Mesenchymal stem cell (in vitro differentiated cells and primary cell): ENCODE measurements around the gene PKP2.
"Not testable (repeated sequence)": the region's sequence is repeated elsewhere in the genome, so short reads cannot be mapped to it uniquely, and the experiment has no call there.

Source experiments
- DNase-seq: peaks from one replicate; pipeline ENCODE4 v3.0.0-alpha.2; 2013
- H2AFZ ChIP-seq: one replicate; pipeline ENCODE4 v1.6.1; 2013; ENCODE audit warnings: low read depth, mild to moderate bottlenecking, control low read depth, inconsistent platforms, low read length, moderate library complexity
- H2AK5ac ChIP-seq: 2 replicates; pipeline ENCODE4 v1.6.1; 2013; ENCODE audit warnings: low read length, moderate library complexity, mild to moderate bottlenecking, inconsistent platforms; ENCODE audit not compliant: severe bottlenecking
- H2BK120ac ChIP-seq: one replicate; pipeline ENCODE4 v1.6.1; 2013; ENCODE audit warnings: low read depth, mild to moderate bottlenecking, inconsistent platforms, low read length, moderate library complexity
- H2BK12ac ChIP-seq, 2 experiments: one replicate each; pipeline ENCODE4 v1.6.1; 2013; ENCODE audit warnings: inconsistent platforms in 2 of 2, low read length in 2 of 2, mild to moderate bottlenecking in 2 of 2, moderate library complexity in 2 of 2, control low read depth in 1 of 2
- H2BK15ac ChIP-seq: one replicate; pipeline ENCODE4 v1.6.1; 2013; ENCODE audit warnings: mild to moderate bottlenecking, low read depth, inconsistent platforms; ENCODE audit not compliant: poor library complexity, severe bottlenecking
- H2BK5ac ChIP-seq: 2 replicates; pipeline ENCODE4 v1.6.1; 2013; ENCODE audit warnings: low read depth, mild to moderate bottlenecking, low read length, control low read depth, inconsistent platforms; ENCODE audit not compliant: poor library complexity, severe bottlenecking
- H3K14ac ChIP-seq, 2 experiments: one replicate each; pipeline ENCODE4 v1.6.1; 2013; ENCODE audit warnings: inconsistent platforms in 2 of 2, low read length in 2 of 2, control low read depth in 1 of 2, mild to moderate bottlenecking in 1 of 2, moderate library complexity in 1 of 2
- H3K18ac ChIP-seq, 2 experiments: one replicate each; pipeline ENCODE4 v1.6.1; 2013; ENCODE audit warnings: inconsistent platforms in 2 of 2, low read length in 2 of 2, control low read depth in 1 of 2, low read depth in 1 of 2, mild to moderate bottlenecking in 1 of 2
- H3K23ac ChIP-seq, 2 experiments: one replicate each; pipeline ENCODE4 v1.6.1; 2013; ENCODE audit warnings: inconsistent platforms in 2 of 2, low read length in 2 of 2, mild to moderate bottlenecking in 2 of 2, moderate library complexity in 2 of 2, control low read depth in 1 of 2
- H3K27ac ChIP-seq: 2 replicates; pipeline ENCODE4 v1.5.1; 2013; ENCODE audit warnings: mild to moderate bottlenecking, moderate library complexity, low read length, control low read depth, inconsistent platforms; ENCODE audit not compliant: poor library complexity, severe bottlenecking
- H3K27me3 ChIP-seq, 2 experiments: 2 replicates each; pipeline versions ENCODE4 v1.6.1 to v1.7.0; 2013; ENCODE audit warnings: low read length in 2 of 2, mild to moderate bottlenecking in 2 of 2, moderate library complexity in 2 of 2, control low read depth in 1 of 2, inconsistent platforms in 1 of 2; ENCODE audit not compliant: control insufficient read depth in 1 of 2, insufficient read depth in 1 of 2
- H3K36me3 ChIP-seq, 2 experiments: 2 replicates each; pipeline versions ENCODE4 v1.6.1 to v1.7.0; 2013; ENCODE audit warnings: low read length in 2 of 2, control low read depth in 1 of 2, inconsistent platforms in 1 of 2, low read depth in 1 of 2, mild to moderate bottlenecking in 1 of 2; ENCODE audit not compliant: insufficient read depth in 2 of 2, control insufficient read depth in 1 of 2
- H3K4ac ChIP-seq, 2 experiments: one replicate each; pipeline ENCODE4 v1.6.1; 2013; ENCODE audit warnings: inconsistent platforms in 2 of 2, low read length in 2 of 2, mild to moderate bottlenecking in 2 of 2, moderate library complexity in 2 of 2, control low read depth in 1 of 2, low read depth in 1 of 2
- H3K4me1 ChIP-seq: 2 replicates; pipeline ENCODE4 v1.6.1; 2013; ENCODE audit warnings: low read depth, low read length, control low read depth; ENCODE audit not compliant: control insufficient read depth, insufficient read depth
- H3K4me2 ChIP-seq: 2 replicates; pipeline ENCODE4 v1.6.1; 2013; ENCODE audit warnings: low read length, mild to moderate bottlenecking, inconsistent platforms; ENCODE audit not compliant: poor library complexity, severe bottlenecking
- H3K4me3 ChIP-seq, 2 experiments: 2 replicates each; pipeline versions ENCODE4 v1.5.1 to v1.7.0; 2013; ENCODE audit warnings: low read length in 2 of 2, mild to moderate bottlenecking in 2 of 2, control low read depth in 1 of 2, low read depth in 1 of 2; ENCODE audit not compliant: insufficient read depth in 1 of 2
- H3K79me1 ChIP-seq: replicated peaks from 2 replicates; pipeline ENCODE4 v1.6.1; 2013; ENCODE audit warnings: mild to moderate bottlenecking, control low read depth, low read length, inconsistent platforms; ENCODE audit not compliant: poor library complexity, severe bottlenecking
- H3K9ac ChIP-seq: 2 replicates; pipeline ENCODE4 v1.7.0; 2013; ENCODE audit warnings: mild to moderate bottlenecking, low read length, moderate library complexity
- H3K9me3 ChIP-seq: 2 replicates; pipeline ENCODE4 v1.7.0; 2013; ENCODE audit warnings: mild to moderate bottlenecking, low read length; ENCODE audit not compliant: control insufficient read depth
- H4K8ac ChIP-seq: one replicate; pipeline ENCODE4 v1.6.1; 2013; ENCODE audit warnings: inconsistent platforms, mild to moderate bottlenecking, low read length, moderate library complexity
- H4K91ac ChIP-seq: one replicate; pipeline ENCODE4 v1.6.1; 2013; ENCODE audit warnings: mild to moderate bottlenecking, low read length, inconsistent platforms
- WGBS: methylation state at CpG from one replicate; pipeline ENCODE4 v1.1.7; 2013; ENCODE audit warnings: mixed read lengths; 5-methylcytosine and 5-hydroxymethylcytosine counted together

The PKP2 gene

GRCh38 chr12:32864731-32865130, 31.8 kb downstream of the PKP2 start:
- Histone ChIP-seq H3K4me1 (no peaks in the 10 kb centered on the region), H3K9ac (no peak overlapping the region), H3K27me3 (no peaks in the 10 kb centered on the region), H3K27ac (no peak overlapping the region), H3K14ac (no peak overlapping the region), H3K23ac (no peak overlapping the region), H3K9me3 (no peaks in the 10 kb centered on the region), H3K79me1 (no peaks in the 10 kb centered on the region), H3K4ac (no peak overlapping the region), H2BK120ac (no peak overlapping the region), H3K18ac (no peak overlapping the region), H2BK12ac (no peak overlapping the region), H2BK5ac (no peak overlapping the region), H3K4me2 (no peak overlapping the region), H3K36me3 (no peaks in the 10 kb centered on the region), H2AK5ac (no peak overlapping the region), H2BK15ac (no peak overlapping the region), H3K4me3 (no peak overlapping the region), H4K91ac (no peak overlapping the region), H2AFZ (no peak overlapping the region), H4K8ac (no peak overlapping the region)
- no CpG with 5 or more reads among the region's 2 CpGs for WGBS
- DNase-seq: no peak

GRCh38 chr12:32863128-32863527, 33.4 kb downstream of the PKP2 start:
- 96% methylated on average over 6 of the region's 7 CpGs for WGBS

GRCh38 chr12:32861658-32862057, 34.9 kb downstream of the PKP2 start:
- H3K27ac ChIP-seq, H2AK5ac ChIP-seq, H3K4me1 ChIP-seq, H3K36me3 ChIP-seq, H2AFZ ChIP-seq, H2BK120ac ChIP-seq, DNase-seq, H3K23ac ChIP-seq, H3K79me1 ChIP-seq, H3K4ac ChIP-seq, H3K4me2 ChIP-seq, H3K27me3 ChIP-seq, H3K4me3 ChIP-seq, H2BK15ac ChIP-seq, H3K18ac ChIP-seq, H3K14ac ChIP-seq, H4K8ac ChIP-seq, H2BK12ac ChIP-seq, H3K9me3 ChIP-seq, H4K91ac ChIP-seq, H3K9ac ChIP-seq, H2BK5ac ChIP-seq: not testable (repeated sequence)
- 96% methylated on average over 2 of the region's 2 CpGs for WGBS

More at GRCh38 chr12:32863128-32863527, 33.4 kb downstream of the PKP2 start:
- Histone ChIP-seq H2AFZ (no peak overlapping the region), H3K79me1 (no peaks in the 10 kb centered on the region), H3K18ac (no peak overlapping the region), H3K27me3 (no peaks in the 10 kb centered on the region), H2BK12ac (no peak overlapping the region), H3K4me2 (no peak overlapping the region), H3K14ac (no peak overlapping the region), H4K8ac (no peak overlapping the region), H3K4ac (no peak overlapping the region), H3K23ac (no peak overlapping the region), H4K91ac (no peak overlapping the region), H2AK5ac (no peak overlapping the region), H2BK120ac (no peak overlapping the region), H2BK5ac (no peak overlapping the region), H3K36me3 (no peaks in the 10 kb centered on the region), H3K4me1 (no peaks in the 10 kb centered on the region), H3K4me3 (no peak overlapping the region), H3K9ac (no peak overlapping the region), H2BK15ac (no peak overlapping the region), H3K27ac (no peak overlapping the region), H3K9me3 (no peaks in the 10 kb centered on the region)
- DNase-seq: no peak

GRCh38 chr12:32860192-32860591, 36.4 kb downstream of the PKP2 start:
- Histone ChIP-seq H2BK120ac (no peak overlapping the region), H3K9me3 (no peaks in the 10 kb centered on the region), H3K4me2 (no peak overlapping the region), H3K14ac (no peak overlapping the region), H3K36me3 (no peaks in the 10 kb centered on the region), H4K8ac (no peak overlapping the region), H3K4me1 (no peaks in the 10 kb centered on the region), H2BK12ac (no peak overlapping the region), H2BK15ac (no peak overlapping the region), H3K4ac (no peak overlapping the region), H3K18ac (no peak overlapping the region), H2AFZ (no peak overlapping the region), H3K9ac (no peak overlapping the region), H3K23ac (no peak overlapping the region), H3K79me1 (no peaks in the 10 kb centered on the region), H3K27ac (no peak overlapping the region), H3K4me3 (no peak overlapping the region), H2AK5ac (no peak overlapping the region), H4K91ac (no peak overlapping the region), H2BK5ac (no peak overlapping the region), H3K27me3 (no peaks in the 10 kb centered on the region)
- no peak for DNase-seq
